ENCODE measurements around the gene FBXO21. TPM values are rescaled to one million over a fixed set of nuclear protein-coding genes. Genes with fewer than 3 reads are reported as not detected.

The FBXO21 gene
- polyA plus RNA-seq, 3 donors: 7.7 to 19.1 (median 17.2) TPM

DNA sequence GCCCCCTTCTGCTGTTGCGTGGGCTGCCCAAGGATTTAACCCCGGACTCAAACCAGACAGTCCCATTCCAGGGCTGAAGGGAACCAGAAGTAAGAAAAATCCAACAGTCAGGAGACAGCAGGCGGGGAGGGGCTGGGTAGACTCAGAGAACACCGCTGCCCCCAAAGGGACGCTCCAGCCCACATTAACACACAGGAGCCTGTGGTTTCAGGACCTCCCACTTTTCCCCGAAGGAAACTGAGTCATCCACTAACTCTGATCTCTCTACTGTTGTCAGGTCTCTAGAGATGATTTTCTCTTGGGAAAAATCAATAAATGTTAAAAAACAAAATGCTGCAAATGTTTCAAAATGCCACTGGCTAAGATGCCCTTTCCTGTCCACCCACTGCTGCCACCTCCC is 41.6 kb downstream of the FBXO21 start:
- H3K27ac ChIP-seq (ENCODE audit: low read depth in 1 of 2, low read length in 2 of 2): no peak overlapping the region
- H3K9ac ChIP-seq (ENCODE audit: insufficient read depth, low read length, poor library complexity, severe bottlenecking): no peak overlapping the region
- Mint-ChIP-seq H3K36me3 (peaks cover 69% of the 10 kb centered on the region in 2 donors), H3K4me3 (no peak overlapping the region), H3K9me3 (no peaks in the 10 kb centered on the region), H3K27ac (no peak overlapping the region), H3K27me3 (ENCODE audit: low read depth in 3 of 3) (peaks cover 0 to 4% (median 0%) of the 10 kb centered on the region in 3 donors), H3K4me1 (no peaks in the 10 kb centered on the region)
- no peak overlapping the region for H3K4me3 ChIP-seq (replicated peaks in 1 of 3; ENCODE audit: low read depth in 2 of 3, low read length in 3 of 3)
- H3K36me3 ChIP-seq (replicated peaks in 1 of 2; ENCODE audit: control insufficient read depth in 1 of 2, insufficient read depth in 2 of 2, low read length in 2 of 2): peaks cover 29 to 69% of the 10 kb centered on the region in 2 donors
- H3K9me3 ChIP-seq (replicated peaks in 1 of 2; ENCODE audit: control insufficient read depth in 1 of 2, insufficient read depth in 1 of 2, low read length in 2 of 2): no peaks in the 10 kb centered on the region
- H3K79me2 ChIP-seq (ENCODE audit: insufficient read depth, low read length): no peaks in the 10 kb centered on the region
- no peaks in the 10 kb centered on the region for H3K4me1 ChIP-seq (ENCODE audit: control insufficient read depth in 1 of 2, insufficient read depth in 2 of 2, low read length in 2 of 2)
- no peak overlapping the region for H2AFZ ChIP-seq (ENCODE audit: insufficient read depth, low read depth, low read length, poor library complexity, severe bottlenecking)
- DNase-seq: no peak
- intact Hi-C loops (cut with micrococcal nuclease): no loop called here
- no peak overlapping the region for H3K4me2 ChIP-seq (replicated peaks; ENCODE audit: extremely low read depth, low read length, poor library complexity, severe bottlenecking)
- TF ChIP-seq, protein P1, sequence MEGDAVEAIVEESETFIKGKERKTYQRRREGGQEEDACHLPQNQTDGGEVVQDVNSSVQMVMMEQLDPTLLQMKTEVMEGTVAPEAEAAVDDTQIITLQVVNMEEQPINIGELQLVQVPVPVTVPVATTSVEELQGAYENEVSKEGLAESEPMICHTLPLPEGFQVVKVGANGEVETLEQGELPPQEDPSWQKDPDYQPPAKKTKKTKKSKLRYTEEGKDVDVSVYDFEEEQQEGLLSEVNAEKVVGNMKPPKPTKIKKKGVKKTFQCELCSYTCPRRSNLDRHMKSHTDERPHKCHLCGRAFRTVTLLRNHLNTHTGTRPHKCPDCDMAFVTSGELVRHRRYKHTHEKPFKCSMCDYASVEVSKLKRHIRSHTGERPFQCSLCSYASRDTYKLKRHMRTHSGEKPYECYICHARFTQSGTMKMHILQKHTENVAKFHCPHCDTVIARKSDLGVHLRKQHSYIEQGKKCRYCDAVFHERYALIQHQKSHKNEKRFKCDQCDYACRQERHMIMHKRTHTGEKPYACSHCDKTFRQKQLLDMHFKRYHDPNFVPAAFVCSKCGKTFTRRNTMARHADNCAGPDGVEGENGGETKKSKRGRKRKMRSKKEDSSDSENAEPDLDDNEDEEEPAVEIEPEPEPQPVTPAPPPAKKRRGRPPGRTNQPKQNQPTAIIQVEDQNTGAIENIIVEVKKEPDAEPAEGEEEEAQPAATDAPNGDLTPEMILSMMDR (IDR thresholded peaks at IDR 0.05): no peak
- no peaks in the 10 kb centered on the region for H3K27me3 ChIP-seq (ENCODE audit: control insufficient read depth in 2 of 2, insufficient read depth in 2 of 2, low read length in 2 of 2)
- no peaks in the 10 kb centered on the region for H4K20me1 ChIP-seq (ENCODE audit: insufficient read depth, low read length)
- WGBS (ENCODE audit: insufficient coverage): 100% methylated on average over 3 of the region's 6 CpGs

DNA sequence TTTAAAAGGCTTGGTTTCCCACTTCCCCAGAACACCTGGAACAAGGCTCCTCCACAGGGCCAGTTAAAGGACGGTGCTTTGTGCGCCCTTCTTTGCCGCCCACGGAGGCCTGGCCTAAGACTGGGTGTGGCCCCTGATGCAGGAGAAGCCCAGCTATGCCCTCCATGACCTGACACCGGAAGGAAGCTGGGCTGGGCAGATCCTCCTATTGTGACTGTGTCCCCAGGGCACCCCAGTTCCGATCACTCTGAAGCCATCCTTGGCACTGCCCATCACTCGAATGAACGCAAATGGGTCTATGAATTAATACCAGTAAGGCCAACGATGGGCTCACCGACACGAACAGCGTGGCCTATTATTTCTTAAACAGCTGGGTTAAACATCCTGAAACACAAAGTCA is 42.6 kb downstream of the FBXO21 start:
- H3K4me2 ChIP-seq (replicated peaks; ENCODE audit: extremely low read depth, low read length, poor library complexity, severe bottlenecking): no peak overlapping the region
- no peaks in the 10 kb centered on the region for H3K79me2 ChIP-seq (ENCODE audit: insufficient read depth, low read length)
- no peak overlapping the region for H3K9ac ChIP-seq (ENCODE audit: insufficient read depth, low read length, poor library complexity, severe bottlenecking)
- Mint-ChIP-seq H3K4me3 (no peak overlapping the region), H3K27me3 (ENCODE audit: low read depth in 3 of 3) (peaks cover 0 to 4% (median 0%) of the 10 kb centered on the region in 3 donors), H3K9me3 (no peaks in the 10 kb centered on the region), H3K36me3 (peaks cover 64 to 66% of the 10 kb centered on the region in 2 donors), H3K4me1 (no peaks in the 10 kb centered on the region), H3K27ac (no peak overlapping the region)
- 97% methylated on average over 12 of the region's 12 CpGs for WGBS (ENCODE audit: insufficient coverage)
- no peak for DNase-seq
- H3K36me3 ChIP-seq (replicated peaks in 1 of 2; ENCODE audit: control insufficient read depth in 1 of 2, insufficient read depth in 2 of 2, low read length in 2 of 2): peaks cover 22 to 66% of the 10 kb centered on the region in 2 donors
- no peak overlapping the region for H3K4me3 ChIP-seq (replicated peaks in 1 of 3; ENCODE audit: low read depth in 2 of 3, low read length in 3 of 3)
- no peak overlapping the region for H3K27ac ChIP-seq (ENCODE audit: low read depth in 1 of 2, low read length in 2 of 2)
- intact Hi-C loops (cut with micrococcal nuclease): no loop called here
- no peaks in the 10 kb centered on the region for H3K9me3 ChIP-seq (replicated peaks in 1 of 2; ENCODE audit: control insufficient read depth in 1 of 2, insufficient read depth in 1 of 2, low read length in 2 of 2)
- no peaks in the 10 kb centered on the region for H3K27me3 ChIP-seq (ENCODE audit: control insufficient read depth in 2 of 2, insufficient read depth in 2 of 2, low read length in 2 of 2)
- no peak overlapping the region for H2AFZ ChIP-seq (ENCODE audit: insufficient read depth, low read depth, low read length, poor library complexity, severe bottlenecking)
- TF ChIP-seq, protein P1 (IDR thresholded peaks at IDR 0.05): no peak
- no peaks in the 10 kb centered on the region for H4K20me1 ChIP-seq (ENCODE audit: insufficient read depth, low read length)
- no peaks in the 10 kb centered on the region for H3K4me1 ChIP-seq (ENCODE audit: control insufficient read depth in 1 of 2, insufficient read depth in 2 of 2, low read length in 2 of 2)
